ENCODE data around the gene GK.

- no peak for TF ChIP-seq CTCF (IDR thresholded peaks at IDR 0.05)
- no peak for TF ChIP-seq POLR2A (IDR thresholded peaks at IDR 0.05)
Measured at GRCh38 chrX:30734782-30735181, 81.6 kb downstream of the GK start.
